Natural killer cell (primary cell): Measurements from ENCODE around the gene ELP4. TPM values are rescaled to one million over a fixed set of nuclear protein-coding genes. Genes with fewer than 3 reads are reported as not detected.

Experiments used
- ATAC-seq, 3 donors: fragments of 150-1000 bp in 2 of 3; fragments of 200-7000 bp in 1 of 3; cut with Tn5 transposase; 1 replicate in 1 of 3; 2 replicates in 2 of 3; pipeline ENCODE4 v1.10.0; 2021; ENCODE audit warnings: mild to moderate bottlenecking in 2 of 3, moderate library complexity in 2 of 3
- DNase-seq, 2 donors: peaks; one replicate each; pipeline versions ENCODE4 v3.0.0 to v3.0.0-alpha.2; 2013 to 2021; ENCODE audit warnings: mixed read lengths in 1 of 2
- H3K27ac ChIP-seq: one replicate; pipeline ENCODE4 v1.5.1; 2013; ENCODE audit warnings: mild to moderate bottlenecking, low read length
- H3K27me3 ChIP-seq: one replicate; pipeline ENCODE4 v1.6.1; 2013; ENCODE audit warnings: low read length; ENCODE audit not compliant: control insufficient read depth, insufficient read depth
- H3K36me3 ChIP-seq: one replicate; pipeline ENCODE4 v1.6.1; 2013; ENCODE audit warnings: low read length; ENCODE audit not compliant: control insufficient read depth, insufficient read depth
- H3K4me1 ChIP-seq: one replicate; pipeline ENCODE4 v1.6.1; 2013; ENCODE audit warnings: low read length; ENCODE audit not compliant: control insufficient read depth, insufficient read depth
- H3K4me3 ChIP-seq: one replicate; pipeline ENCODE4 v1.5.1; 2013; ENCODE audit warnings: low read length
- H3K9me3 ChIP-seq: one replicate; pipeline ENCODE4 v1.6.1; 2013; ENCODE audit warnings: low read length; ENCODE audit not compliant: control insufficient read depth, insufficient read depth
- H3K27ac Mint-ChIP-seq, 2 donors: one replicate each; pipeline ENCODE4 v1.8.0; 2022; ENCODE audit warnings: mild to moderate bottlenecking in 2 of 2, mixed read lengths in 2 of 2, moderate library complexity in 1 of 2
- H3K27me3 Mint-ChIP-seq, 2 donors: one replicate each; pipeline ENCODE4 v1.8.0; 2022; ENCODE audit warnings: low read depth in 2 of 2, mixed read lengths in 2 of 2
- H3K36me3 Mint-ChIP-seq: one replicate; pipeline ENCODE4 v1.8.0; 2022; ENCODE audit warnings: mixed read lengths
- H3K4me1 Mint-ChIP-seq, 2 donors: one replicate each; pipeline ENCODE4 v1.8.0; 2022; ENCODE audit warnings: mixed read lengths in 2 of 2
- H3K4me3 Mint-ChIP-seq: one replicate; pipeline ENCODE4 v1.8.0; 2022; ENCODE audit warnings: mild to moderate bottlenecking, moderate library complexity, mixed read lengths
- H3K9me3 Mint-ChIP-seq, 2 donors: one replicate each; pipeline ENCODE4 v1.8.0; 2022; ENCODE audit warnings: mixed read lengths in 2 of 2
- CTCF ChIP-seq: fragments of 200-600 bp; IDR thresholded peaks from one replicate; pipeline ENCODE4 v1.8.0; 2022; ENCODE audit warnings: antibody characterized with exemption
- WGBS: methylation state at CpG from one replicate; pipeline ENCODE4 v1.1.7; 2013; ENCODE audit warnings: missing lambda C conversion rate; ENCODE audit not compliant: insufficient coverage; 5-methylcytosine and 5-hydroxymethylcytosine counted together
- intact Hi-C: fragments of 100-400 bp; cut with micrococcal nuclease; formaldehyde crosslinking; loops from one replicate; pipeline ENCODE4 v1.14.2; 2022
- total RNA-seq, 4 donors: library from RNA; stranded (reverse); fragments of 120-200 nt in 1 of 4; gene quantifications; one replicate each; pipeline versions ENCODE4 v1.2.3 to v1.2.4, GENCODE V29; 2013 to 2022

The ELP4 gene
- total RNA-seq, 3 donors from 2014 or later (not counting 1 experiment from before 2014, with no cell fraction given): 22.8 to 29.6 (median 23.4) TPM

GRCh38 chr11:31720671-31721365 lies 211.3 kb downstream of the ELP4 start:
- no peak for TF ChIP-seq CTCF
- Mint-ChIP-seq H3K36me3 (no peaks in the 10 kb centered on the region), H3K4me1 (peaks cover 8 to 14% of the 10 kb centered on the region in 2 donors), H3K9me3 (no peaks in the 10 kb centered on the region), H3K4me3 (no peak overlapping the region), H3K27ac (no peak overlapping the region), H3K27me3 (no peaks in the 10 kb centered on the region)
- intact Hi-C loops: no loop called here
- Histone ChIP-seq H3K4me1 (no peaks in the 10 kb centered on the region), H3K9me3 (no peaks in the 10 kb centered on the region), H3K36me3 (no peaks in the 10 kb centered on the region), H3K27ac (no peak overlapping the region), H3K4me3 (no peak overlapping the region), H3K27me3 (no peaks in the 10 kb centered on the region)
- 98% methylated on average over 3 of the region's 3 CpGs for WGBS
- DNase-seq (no peak), ATAC-seq (no peak)

- H3K4me3 Mint-ChIP-seq: no peak overlapping the region
- no peak for TF ChIP-seq CTCF
- no peaks in the 10 kb centered on the region for H3K36me3 ChIP-seq
These were observed 213.2 kb downstream of the ELP4 start for GRCh38 chr11:31722754-31723153.

DNA sequence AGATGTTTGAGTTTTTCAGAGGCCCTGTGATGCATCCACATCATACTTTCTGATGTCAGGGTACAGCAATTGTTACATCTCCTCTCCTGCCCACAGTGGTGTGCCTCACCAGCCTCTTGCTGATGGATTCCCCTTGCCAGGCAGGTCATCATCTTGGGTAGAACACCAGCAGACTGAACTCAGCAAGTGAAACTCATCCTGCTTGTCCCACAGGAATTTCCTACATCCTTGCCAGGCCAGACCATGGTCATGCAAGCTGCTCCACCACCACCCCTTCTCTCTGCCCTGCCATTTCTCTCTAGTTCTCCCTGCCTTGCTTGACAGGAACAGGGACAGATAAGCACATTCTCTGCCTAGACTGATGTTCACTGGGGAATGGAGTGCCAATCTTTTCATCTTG lies 215.6 kb downstream of the ELP4 start:
- Histone ChIP-seq H3K4me1 (no peaks in the 10 kb centered on the region), H3K4me3 (no peak overlapping the region), H3K27ac (no peak overlapping the region), H3K36me3 (no peaks in the 10 kb centered on the region), H3K9me3 (no peaks in the 10 kb centered on the region), H3K27me3 (no peaks in the 10 kb centered on the region)
- Mint-ChIP-seq H3K36me3 (no peaks in the 10 kb centered on the region), H3K4me3 (no peak overlapping the region), H3K9me3 (no peaks in the 10 kb centered on the region), H3K4me1 (peaks cover 8 to 14% of the 10 kb centered on the region in 2 donors), H3K27ac (no peak overlapping the region), H3K27me3 (no peaks in the 10 kb centered on the region)
- DNase-seq (no peak), ATAC-seq (no peak)
- no peak for TF ChIP-seq CTCF
- intact Hi-C loops: no loop called here

More at GRCh38 chr11:31722754-31723153, 213.2 kb downstream of the ELP4 start:
- Mint-ChIP-seq H3K27ac (no peak overlapping the region), H3K36me3 (no peaks in the 10 kb centered on the region), H3K9me3 (no peaks in the 10 kb centered on the region), H3K27me3 (no peaks in the 10 kb centered on the region), H3K4me1 (peaks cover 8 to 14% of the 10 kb centered on the region in 2 donors)
- DNase-seq: no peak
- no peaks in the 10 kb centered on the region for H3K9me3 ChIP-seq
- no peak overlapping the region for H3K27ac ChIP-seq
- H3K4me1 ChIP-seq: no peaks in the 10 kb centered on the region
- no peak for ATAC-seq
- no peak overlapping the region for H3K4me3 ChIP-seq
- H3K27me3 ChIP-seq: no peaks in the 10 kb centered on the region
- WGBS: 93% methylated on average over 3 of the region's 3 CpGs
- intact Hi-C loops: no loop called here

DNA sequence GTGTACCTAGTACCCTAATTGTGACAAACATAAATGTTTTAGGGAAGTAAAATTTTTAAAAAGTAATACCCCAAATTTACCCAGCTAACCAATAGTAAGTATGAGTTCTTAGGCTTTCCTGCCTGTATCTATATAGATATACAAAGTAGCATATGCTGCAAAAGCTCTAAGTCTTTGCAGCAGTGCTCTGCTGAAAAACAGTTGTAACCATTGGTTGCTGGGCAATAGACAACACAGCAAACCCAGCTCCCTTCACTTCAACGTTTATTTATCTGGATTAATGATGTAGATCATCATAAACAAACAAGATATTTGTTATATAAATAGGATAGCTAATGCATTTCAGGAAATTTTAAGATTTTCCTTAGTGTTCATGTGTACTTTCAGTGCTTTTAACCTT lies 218.9 kb downstream of the ELP4 start:
- peaks cover 25% of the 10 kb centered on the region for H3K36me3 Mint-ChIP-seq
- DNase-seq (no peak), ATAC-seq (no peak)
- H3K9me3 Mint-ChIP-seq: peaks cover 11 to 13% of the 10 kb centered on the region in 2 donors
- intact Hi-C loops: no loop called here
- Histone ChIP-seq H3K9me3 (peaks cover 8% of the 10 kb centered on the region), H3K27me3 (no peaks in the 10 kb centered on the region), H3K4me1 (no peaks in the 10 kb centered on the region), H3K36me3 (no peaks in the 10 kb centered on the region), H3K27ac (no peak overlapping the region), H3K4me3 (no peak overlapping the region)
- H3K4me1 Mint-ChIP-seq: peaks cover 8 to 12% of the 10 kb centered on the region in 2 donors
- H3K27me3 Mint-ChIP-seq: no peaks in the 10 kb centered on the region
- WGBS: no CpG with 5 or more reads among the region's 1 CpG
- H3K4me3 Mint-ChIP-seq: no peak overlapping the region
- no peak for TF ChIP-seq CTCF
- H3K27ac Mint-ChIP-seq: no peak overlapping the region
